Measurements from ENCODE around the gene SCUBE1.

DNA sequence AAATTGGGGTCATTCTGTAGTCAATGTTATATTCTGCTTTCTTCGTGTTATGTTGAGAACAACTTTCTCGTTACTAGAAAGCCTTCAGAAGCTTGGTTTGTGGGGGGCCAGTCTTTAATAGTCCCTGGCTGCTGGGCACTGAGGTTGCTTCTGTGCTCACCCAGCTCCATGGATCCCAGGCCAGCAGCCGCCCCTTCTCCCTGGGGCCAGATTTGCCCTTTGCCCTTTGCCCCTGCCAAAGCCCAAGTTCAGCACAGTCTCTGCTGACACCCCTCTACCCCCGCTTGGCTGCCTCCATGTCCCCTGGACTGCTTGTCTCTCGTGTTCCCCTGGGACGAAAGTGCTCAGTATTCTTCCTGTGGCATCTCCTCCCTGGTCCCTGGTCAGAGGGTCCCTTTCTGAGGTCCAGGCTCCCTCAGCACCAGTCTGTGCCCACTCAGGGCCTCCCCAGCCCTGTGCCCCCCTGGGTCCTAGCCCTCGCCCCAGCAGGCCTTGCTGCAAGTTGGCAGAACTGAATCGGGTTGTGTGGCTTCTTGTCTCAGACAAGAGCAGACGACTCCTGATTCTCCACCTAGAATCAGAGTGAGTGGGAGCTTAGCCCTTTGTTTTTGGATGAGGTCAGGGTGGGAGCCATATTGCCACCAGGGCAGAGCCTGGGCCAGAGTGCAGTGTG, 185.2 kb downstream of the SCUBE1 start:
- TF ChIP-seq POLR2AphosphoS5 (IDR thresholded peaks at IDR 0.05) (no peak), EP300 (IDR thresholded peaks at IDR 0.05) (no peak)
